NCI-H1694 treated with DMSO at 0.1 percent for 48 hours (cell line): Measurements from ENCODE around the gene TBC1D22A.

Experiments
- DNase-seq: peaks from one replicate; lab custom pipeline; 2025; lab: John Stamatoyannopoulos, UW

The TBC1D22A gene

GRCh38 chr22:46995501-46996360 lies 233.3 kb downstream of the TBC1D22A start:
- DNase-seq: no peak

- DNase-seq: peak; percentile 7
Measured at GRCh38 chr22:46996595-46997310, 234.3 kb downstream of the TBC1D22A start.

GRCh38 chr22:46997311-46997970 lies 235.0 kb downstream of the TBC1D22A start:
- no peak for DNase-seq

- DNase-seq: no peak
Measured at GRCh38 chr22:46998331-46998730, 235.9 kb downstream of the TBC1D22A start.

GRCh38 chr22:47000256-47000655 lies 237.8 kb downstream of the TBC1D22A start:
- no peak for DNase-seq

GRCh38 chr22:47000888-47001287 lies 238.4 kb downstream of the TBC1D22A start:
- DNase-seq: no peak

- DNase-seq: no peak
Measured at GRCh38 chr22:47001288-47001687, 238.8 kb downstream of the TBC1D22A start.

- DNase-seq: no peak
Measured at GRCh38 chr22:47002692-47003091, 240.2 kb downstream of the TBC1D22A start.

- no peak for DNase-seq
Measured at GRCh38 chr22:47005506-47006408, 243.3 kb downstream of the TBC1D22A start.

GRCh38 chr22:47006433-47006832 lies 244.0 kb downstream of the TBC1D22A start:
- DNase-seq: no peak

- no peak for DNase-seq
Measured at GRCh38 chr22:47006869-47007268, 244.4 kb downstream of the TBC1D22A start.

- no peak for DNase-seq
Measured at GRCh38 chr22:47007496-47007895, 245.0 kb downstream of the TBC1D22A start.

GRCh38 chr22:47008208-47008885 lies 245.9 kb downstream of the TBC1D22A start:
- DNase-seq: no peak

GRCh38 chr22:47009304-47010101 lies 247.1 kb downstream of the TBC1D22A start:
- DNase-seq: no peak

- no peak for DNase-seq
Measured at GRCh38 chr22:47010211-47010610, 247.8 kb downstream of the TBC1D22A start.

- DNase-seq: no peak
Measured at GRCh38 chr22:47011131-47011858, 248.8 kb downstream of the TBC1D22A start.

- DNase-seq: no peak
Measured at GRCh38 chr22:47011859-47012258, 249.4 kb downstream of the TBC1D22A start.

- no peak for DNase-seq
Measured at GRCh38 chr22:47012589-47013370, 250.3 kb downstream of the TBC1D22A start.
